8988T (cell line): Measurements from ENCODE around the gene TNFAIP3.

ENCODE experiments used
- DNase-seq: peaks from one replicate; pipeline ENCODE4 v3.0.0; 2011

The TNFAIP3 gene

DNA sequence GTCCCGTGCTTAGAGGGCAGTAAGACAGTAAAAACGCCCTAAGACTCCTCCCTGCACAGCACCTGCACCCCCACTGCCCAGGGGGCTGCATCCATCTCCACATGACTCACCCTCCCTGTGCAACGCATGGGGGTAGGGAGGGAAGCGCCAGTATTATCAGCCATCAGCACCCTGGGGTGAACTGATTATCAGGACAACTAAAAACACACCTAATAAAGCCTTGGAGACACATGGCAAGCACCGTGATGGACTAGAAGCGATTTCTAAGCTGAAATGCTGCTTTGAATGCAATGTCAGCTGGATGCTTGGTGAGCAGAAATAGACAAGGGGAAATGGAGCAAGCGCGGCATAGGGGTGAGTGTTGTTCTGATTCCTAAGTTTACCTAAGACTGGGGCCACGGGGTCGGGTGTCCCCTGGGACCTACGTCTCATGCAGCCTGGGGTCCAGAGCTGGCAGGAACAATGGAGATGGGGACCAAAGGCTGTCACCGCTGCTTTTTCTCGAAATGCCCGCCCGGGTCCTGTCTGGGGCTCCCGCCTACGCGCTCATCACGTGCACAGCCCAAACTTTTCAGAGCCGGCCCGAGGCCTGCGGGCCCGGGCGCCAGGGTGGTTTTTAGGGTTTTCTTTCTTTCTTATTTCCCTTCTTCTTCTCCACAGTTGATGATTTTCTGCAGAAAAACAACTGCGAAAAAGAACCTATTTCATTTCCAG lies 702 bp upstream of the TNFAIP3 start:
- no peak for DNase-seq

DNA sequence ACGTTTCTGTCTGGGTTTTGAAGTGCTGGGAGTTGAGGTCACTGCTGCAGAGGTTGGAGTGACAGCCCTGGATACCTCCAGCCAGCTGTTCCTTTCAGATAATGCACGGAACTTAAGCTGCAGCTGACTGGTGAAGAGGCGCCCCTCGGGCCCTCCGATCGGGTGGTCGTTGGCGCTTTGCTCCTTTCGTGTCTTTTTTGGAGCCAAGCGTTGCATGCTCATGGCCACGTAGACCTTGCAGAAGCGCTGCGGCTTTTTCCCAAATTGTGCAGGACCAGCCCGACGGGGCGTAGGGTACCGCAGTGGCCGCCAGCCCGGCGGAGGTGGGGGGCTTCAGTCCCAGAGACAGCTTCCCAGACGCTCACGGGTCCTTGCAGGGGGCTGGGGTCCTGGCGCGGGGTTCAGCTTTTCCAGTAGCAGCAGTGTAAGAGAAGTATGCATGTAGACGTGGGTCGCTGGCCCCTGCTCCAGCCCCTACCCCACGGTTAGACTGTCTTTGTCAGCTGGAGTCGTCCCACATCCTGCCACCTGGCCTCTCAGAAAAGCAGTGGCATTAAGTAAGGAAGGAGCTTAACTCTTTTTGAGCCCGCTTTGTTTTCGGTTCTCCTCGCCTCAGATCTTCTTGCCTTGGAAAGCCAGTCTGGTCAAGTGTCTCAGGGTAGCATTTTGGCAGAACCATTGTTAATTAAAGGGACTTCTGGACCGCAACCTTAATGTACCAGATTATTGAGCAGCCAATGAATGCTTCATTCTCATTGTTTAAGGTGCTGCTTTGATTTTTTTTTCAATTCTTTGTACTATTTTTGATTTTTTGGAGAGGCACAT lies 838 bp downstream of the TNFAIP3 start:
- peak; percentile 35 for DNase-seq

DNA sequence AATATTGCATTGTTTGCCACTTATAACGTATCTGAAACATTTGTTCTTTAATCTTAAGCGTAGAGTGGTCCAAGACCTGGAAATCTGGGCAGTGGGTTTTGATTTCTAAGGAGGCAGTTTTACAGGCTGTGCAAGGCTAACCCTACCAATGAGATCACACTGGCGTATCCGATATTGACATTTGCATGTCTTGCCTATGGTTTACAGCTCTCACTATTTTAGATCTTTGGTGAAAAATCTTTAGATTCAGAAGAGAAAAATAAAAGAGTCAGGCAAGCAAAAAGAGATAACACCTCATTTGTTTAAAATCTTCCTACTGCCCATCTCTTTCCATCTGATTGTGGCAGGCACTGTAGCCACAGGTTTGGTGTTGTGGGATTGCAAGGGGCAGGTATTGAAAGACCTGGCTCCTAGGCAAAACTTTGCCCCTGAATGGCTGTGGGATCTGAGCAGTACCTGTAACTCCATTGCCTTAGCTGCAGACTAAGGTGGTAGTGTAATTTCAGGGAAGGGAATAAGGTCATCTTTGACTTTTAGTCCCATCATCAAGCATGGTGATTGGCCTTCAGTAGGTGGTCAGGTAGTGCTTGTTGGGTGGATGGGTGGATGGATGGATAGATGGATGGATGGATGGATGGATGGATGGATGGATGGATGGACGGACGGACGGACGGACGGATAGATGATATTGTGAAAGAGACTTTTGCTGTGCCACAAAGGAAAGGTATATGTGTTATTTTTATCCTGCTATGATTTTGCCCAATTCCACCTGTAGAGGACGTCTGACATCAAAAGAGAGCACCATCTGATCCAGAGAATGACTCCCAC lies 1.9 kb downstream of the TNFAIP3 start:
- DNase-seq = no peak

DNA sequence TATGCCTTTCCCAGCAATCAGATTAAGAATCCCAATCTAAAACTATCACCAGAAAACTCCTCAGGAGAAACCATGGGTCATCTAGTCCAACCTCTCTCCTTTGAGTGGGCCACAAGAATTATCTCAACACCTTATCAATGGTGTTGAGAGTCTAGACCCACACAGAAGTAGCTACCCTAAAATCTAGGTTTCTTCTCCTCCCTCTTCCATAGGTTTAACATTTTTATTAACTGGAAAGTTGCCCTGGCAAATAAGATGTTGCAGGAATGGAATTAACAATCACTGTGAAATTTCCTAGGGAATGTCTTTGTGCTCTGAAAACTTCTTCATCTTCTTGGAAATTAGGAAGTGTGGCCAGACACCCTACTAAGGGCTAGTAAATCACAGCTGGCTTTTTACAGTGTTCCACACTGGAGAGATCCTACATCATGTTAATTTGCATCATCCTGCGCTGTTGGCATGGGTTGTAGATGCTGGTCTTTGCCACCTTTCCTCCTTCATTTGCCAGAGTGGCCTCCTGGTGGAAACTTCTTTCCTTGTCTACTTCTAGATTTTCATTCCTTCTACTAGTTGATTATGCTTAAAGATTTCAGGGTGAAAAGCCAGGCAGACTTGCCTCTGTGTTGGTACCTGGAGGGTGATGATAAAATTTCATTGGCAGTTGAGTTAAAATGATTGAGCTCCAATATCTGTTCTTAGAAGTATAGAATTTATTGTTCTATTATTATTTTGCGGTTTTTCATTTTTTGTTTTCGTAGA lies 2.7 kb downstream of the TNFAIP3 start:
- DNase-seq = no peak

DNA sequence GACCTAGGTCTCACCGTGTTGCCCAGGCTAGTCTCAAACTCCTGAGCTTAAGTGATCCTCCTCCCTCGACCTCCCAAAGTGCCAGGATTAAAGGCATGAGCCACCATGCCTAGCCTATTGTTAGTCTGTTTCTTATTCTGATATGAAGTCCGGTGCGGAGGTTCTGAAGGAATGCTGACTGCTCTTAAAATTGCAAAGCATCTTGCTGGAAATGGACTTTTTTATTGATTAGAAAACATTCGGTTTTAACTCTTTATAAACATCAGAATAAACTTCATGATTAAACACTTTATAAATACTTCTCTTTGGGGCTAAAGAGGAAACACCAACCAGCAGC lies 3.2 kb downstream of the TNFAIP3 start:
- no peak for DNase-seq

DNA sequence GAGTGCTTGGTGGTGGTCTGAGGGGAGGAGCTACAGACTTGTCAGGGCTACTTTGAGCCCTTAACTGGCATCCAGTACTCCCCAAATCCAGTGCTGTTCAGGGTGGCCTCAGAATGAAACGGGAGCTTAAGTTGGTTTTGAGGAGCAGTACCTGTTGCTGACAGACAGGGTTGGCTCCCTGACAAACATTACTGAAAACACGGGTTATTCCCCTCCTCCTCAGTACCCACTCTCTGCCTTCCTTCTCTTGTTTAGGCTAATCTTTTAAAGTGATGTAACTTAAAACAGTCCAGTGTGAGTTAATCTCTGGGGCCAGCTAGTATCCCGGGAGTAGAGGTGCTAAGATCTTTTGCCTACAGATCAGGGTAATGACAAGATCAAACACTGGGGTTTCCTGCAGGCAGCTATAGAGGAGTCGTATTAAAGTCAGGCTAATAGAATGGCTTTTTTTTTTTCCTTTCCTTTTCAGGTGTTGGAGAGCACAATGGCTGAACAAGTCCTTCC lies 3.7 kb downstream of the TNFAIP3 start:
- DNase-seq = no peak

DNA sequence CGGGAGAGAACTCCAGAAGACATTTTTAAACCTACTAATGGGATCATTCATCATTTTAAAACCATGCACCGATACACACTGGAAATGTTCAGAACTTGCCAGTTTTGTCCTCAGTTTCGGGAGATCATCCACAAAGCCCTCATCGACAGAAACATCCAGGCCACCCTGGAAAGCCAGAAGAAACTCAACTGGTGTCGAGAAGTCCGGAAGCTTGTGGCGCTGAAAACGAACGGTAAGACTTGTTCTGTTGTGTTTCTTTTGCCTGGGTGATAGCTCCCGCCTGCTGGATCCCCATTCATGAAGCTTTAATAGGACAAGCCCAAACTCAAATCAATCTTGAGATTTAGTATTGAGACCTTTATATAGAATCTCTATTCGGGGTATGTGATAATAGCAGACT lies 4.2 kb downstream of the TNFAIP3 start:
- DNase-seq = no peak

DNA sequence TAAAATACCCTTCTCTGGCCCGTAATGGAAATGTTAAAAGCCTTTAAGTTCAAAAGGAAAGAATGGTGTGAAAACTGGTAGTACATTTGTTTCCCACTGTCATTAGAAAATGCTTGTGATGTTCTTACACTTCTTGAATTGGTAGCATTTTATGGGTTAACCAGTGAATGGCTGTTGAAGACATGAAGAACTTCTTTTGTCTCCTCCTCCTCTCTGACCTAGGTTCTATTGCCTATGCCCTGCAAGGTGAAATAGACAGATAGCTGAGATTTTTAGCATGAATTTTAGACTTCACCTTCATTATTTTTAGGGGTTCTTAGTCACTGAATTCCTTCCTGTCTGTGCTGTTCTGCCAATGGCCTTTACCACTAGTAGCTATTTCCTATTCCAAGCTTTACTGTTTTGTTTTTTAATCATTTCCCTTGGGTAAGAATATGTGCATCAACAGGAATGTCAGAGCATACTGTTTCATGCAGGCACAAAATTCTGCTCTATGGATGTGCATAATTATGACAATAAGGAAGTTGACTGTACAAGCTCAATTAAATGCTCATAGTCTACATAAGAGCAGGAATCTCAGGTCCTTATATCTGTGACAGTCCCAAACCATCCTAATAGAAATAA lies 4.9 kb downstream of the TNFAIP3 start:
- no peak for DNase-seq

DNA sequence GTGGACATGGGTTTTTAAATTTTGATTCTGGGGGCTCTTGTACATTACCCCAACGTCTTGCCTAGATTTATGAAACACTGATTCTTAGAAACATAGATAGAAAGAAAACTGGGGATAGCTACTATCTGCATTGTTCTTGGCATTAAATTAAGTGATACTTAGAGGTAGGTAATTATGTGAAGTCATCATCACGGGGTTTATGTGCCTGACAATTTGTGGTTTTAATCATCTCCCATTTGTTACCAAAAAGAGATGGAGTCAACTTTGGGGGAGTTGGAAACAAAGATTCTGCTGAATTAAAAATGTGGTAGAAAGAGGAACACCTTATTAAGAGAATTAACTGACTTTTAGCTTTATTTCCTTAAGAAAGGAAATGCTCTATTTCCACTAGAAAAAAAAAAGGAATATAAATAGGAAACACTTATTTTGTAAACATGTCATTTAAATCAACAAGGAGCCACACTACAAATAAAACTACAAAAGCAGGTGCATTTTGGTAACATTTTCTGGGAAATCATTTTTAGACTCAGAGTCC lies 5.6 kb downstream of the TNFAIP3 start:
- no peak for DNase-seq

DNA sequence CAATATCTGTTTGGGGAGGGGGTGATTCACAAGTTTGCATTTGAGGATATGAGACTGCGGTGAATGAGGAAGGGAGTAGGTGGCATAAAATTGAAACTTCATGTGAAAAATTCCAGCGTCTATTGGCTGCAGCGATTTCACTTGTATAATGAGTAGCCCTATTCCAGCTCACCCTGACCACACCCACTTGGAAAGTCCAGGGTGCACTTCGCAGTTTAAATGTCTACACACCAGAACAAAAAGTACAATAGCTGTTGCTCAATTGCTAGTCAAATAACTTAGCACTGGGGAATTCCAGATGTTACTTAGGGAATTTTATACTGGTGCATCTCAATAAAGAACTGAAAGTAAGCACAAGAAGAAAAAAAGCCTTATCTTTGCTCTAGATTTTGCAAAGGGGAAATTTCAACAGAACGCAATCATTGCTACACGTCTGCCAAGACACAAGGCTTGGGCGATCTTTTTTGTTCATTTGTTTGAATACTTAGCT lies 6.3 kb downstream of the TNFAIP3 start:
- no peak for DNase-seq

DNA sequence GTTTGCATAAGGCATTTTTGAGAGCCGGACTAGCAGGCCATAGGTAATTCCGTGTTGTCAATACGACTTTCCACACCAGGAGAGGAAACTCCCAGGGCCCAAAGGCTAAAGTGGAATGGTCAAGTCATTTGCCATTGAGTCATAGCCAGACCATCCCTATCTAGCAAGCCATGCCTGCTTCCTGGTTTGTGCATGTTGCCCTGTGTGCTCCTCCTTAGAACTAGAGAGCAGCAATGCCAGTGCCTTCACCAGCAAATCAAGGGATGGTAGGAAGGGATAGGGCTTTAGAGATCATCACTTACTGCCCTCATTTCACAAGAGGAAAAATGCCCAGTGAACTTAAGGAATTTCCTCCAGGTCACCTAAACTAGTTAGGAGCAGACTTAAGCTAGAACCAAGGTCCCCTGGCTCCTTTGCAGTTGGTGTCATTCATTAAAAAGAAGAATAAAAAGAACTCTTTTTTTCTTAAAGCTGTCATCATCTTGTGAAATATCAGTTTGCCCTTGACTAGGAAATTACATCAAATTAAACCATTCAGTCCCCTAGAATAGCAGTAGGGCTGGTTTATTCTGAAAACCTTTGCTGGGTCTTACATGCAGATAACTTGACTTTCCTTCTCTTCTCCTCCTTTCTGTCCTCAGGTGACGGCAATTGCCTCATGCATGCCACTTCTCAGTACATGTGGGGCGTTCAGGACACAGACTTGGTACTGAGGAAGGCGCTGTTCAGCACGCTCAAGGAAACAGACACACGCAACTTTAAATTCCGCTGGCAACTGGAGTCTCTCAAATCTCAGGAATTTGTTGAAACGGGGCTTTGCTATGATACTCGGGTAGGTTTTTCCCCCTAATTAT lies 7.4 kb downstream of the TNFAIP3 start:
- DNase-seq = no peak

DNA sequence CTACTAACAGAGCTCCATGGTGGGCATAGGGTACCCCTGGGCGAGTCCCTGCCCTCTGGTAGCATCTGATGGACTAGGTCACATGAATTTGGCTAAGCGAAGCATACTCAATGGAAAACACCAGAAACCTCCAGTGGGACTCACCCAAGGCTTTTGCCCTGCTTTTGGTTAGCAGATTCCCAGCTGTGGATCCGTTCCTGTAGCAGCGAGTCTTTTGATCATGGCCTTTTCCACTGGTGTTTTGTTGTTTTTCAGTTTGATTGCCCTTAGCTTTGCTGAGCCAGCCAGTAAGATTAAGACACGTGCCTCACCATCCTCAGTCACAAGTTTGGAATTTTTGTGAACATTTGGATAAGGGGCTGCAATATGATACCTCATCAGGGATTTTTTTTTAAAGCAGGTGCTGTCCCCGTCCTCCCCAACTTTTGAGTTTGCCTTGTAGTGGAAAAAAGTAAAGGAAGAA lies 8.0 kb downstream of the TNFAIP3 start:
- DNase-seq = no peak

DNA sequence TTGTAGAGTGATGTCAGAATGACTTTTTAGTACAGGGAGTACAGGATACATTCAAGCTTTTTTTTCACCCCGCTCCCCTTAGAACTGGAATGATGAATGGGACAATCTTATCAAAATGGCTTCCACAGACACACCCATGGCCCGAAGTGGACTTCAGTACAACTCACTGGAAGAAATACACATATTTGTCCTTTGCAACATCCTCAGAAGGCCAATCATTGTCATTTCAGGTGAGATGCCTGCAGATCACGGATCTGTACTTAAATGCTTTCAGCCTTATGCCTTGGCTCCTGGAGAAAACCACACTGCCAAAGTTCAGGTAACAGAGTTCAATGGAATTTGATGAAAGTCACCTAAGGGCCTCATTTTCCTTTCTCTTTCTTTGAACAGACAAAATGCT lies 8.5 kb downstream of the TNFAIP3 start:
- DNase-seq = no peak

DNA sequence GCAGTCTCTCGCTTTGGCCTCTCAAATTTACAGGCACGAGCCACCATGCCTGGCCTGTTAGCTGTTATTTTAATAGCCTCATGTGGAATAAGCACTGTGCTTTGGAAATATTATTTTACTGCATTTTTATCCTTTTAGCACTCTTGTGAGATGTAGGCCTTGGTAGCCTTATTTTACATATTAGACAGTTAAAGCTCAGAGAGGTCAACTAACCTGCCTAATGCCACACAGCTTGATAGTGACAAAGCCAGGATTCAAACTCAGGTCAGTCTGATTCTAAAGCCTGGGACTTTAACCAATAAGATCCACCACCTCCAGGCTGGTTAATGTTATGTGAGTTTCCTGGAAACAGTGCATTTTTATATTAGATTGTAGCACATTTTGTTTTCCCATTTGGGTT lies 9.5 kb downstream of the TNFAIP3 start:
- DNase-seq = no peak

DNA sequence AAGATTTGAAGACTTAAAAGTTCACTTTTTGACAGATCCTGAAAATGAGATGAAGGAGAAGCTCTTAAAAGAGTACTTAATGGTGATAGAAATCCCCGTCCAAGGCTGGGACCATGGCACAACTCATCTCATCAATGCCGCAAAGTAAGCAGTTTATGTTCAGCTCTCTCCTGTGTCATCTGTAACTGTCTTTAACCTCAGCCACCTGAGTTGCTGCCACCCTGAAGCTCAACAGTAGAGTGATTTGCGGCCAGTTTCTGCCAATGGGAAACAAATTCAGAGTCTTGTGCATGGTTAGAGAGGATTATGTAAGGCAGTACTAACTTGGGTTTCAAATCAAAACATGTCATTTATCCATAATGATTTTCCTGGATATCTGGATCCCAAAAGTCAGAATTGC lies 10.1 kb downstream of the TNFAIP3 start:
- no peak for DNase-seq

DNA sequence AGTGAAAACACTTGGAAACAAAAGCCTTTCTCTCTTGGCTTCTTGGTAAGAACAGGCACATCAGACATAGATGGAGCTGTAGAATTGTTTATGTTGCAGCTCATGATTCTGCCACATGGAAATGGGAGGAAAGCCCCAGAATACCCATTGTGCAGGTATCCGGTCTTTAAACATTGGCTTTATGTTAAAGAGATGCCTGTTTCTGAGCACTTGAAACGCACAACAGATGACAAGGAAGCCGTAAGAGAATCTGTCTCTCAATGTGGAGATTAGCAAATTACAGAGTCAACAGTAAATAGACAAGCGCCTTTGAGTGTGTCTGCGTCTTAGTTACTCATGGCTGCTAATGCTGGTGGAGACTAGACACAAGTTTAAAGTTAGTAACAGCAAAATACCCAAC lies 10.5 kb downstream of the TNFAIP3 start:
- DNase-seq = no peak

DNA sequence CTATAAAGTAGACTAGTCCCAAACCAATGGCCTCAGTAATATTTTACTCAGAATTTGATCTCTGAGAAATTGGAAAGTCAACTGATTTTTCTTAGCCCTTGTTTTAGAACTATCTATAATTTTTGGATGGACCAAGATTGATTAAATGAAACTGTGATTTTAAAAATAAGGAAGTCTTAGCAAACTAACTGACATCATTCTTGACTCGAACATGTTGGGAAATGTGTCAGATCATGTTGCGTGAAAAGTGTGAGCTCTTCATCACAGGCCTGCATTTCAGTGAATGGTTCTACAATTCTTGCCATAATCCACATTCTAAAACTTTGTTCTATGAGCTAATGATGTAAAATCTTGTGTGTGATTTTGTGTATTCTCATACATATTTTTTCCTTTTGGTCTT lies 11.0 kb downstream of the TNFAIP3 start:
- no peak for DNase-seq

DNA sequence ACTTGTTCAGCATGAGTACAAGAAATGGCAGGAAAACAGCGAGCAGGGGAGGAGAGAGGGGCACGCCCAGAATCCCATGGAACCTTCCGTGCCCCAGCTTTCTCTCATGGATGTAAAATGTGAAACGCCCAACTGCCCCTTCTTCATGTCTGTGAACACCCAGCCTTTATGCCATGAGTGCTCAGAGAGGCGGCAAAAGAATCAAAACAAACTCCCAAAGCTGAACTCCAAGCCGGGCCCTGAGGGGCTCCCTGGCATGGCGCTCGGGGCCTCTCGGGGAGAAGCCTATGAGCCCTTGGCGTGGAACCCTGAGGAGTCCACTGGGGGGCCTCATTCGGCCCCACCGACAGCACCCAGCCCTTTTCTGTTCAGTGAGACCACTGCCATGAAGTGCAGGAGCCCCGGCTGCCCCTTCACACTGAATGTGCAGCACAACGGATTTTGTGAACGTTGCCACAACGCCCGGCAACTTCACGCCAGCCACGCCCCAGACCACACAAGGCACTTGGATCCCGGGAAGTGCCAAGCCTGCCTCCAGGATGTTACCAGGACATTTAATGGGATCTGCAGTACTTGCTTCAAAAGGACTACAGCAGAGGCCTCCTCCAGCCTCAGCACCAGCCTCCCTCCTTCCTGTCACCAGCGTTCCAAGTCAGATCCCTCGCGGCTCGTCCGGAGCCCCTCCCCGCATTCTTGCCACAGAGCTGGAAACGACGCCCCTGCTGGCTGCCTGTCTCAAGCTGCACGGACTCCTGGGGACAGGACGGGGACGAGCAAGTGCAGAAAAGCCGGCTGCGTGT lies 11.6 kb downstream of the TNFAIP3 start:
- no peak for DNase-seq

DNA sequence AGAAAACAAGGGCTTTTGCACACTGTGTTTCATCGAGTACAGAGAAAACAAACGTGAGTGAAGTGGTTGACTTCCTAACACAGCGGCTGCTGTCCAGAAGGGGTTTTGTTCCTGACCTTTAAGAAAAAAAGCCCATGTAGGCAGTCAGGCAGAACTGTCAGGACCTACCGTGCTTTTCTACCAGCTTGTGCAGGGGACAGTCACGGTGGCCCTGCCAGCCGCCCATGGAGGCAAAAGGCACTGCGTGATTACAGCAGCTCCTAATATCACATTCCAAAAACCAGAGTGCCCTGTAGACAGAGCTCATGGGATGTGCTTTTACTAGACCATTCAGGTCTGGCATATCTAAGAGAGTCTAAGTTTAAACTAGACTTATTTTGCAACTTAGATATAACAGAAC lies 12.2 kb downstream of the TNFAIP3 start:
- DNase-seq = no peak
